ENCODE results near the gene GP9. TPM values are rescaled to one million over a fixed set of nuclear protein-coding genes. Genes with fewer than 3 reads are reported as not detected.

GP9 gene
- total and polyA plus RNA-seq, 9 of the 15 experiments (the other 6 are each of a cell fraction or from before 2014, with no cell fraction given) = not detected

- Histone ChIP-seq H3K4me2 (ENCODE audit: insufficient read depth, low read length) (peak overlapping the region; percentile 60), H3K4me3 (no peak overlapping the region), H3K27me3 (ENCODE audit: control insufficient read depth in 2 of 2, insufficient read depth in 2 of 2, low read length in 2 of 2) (no peaks in the 10 kb centered on the region), H3K4me1 (replicated peaks in 1 of 2; ENCODE audit: control insufficient read depth in 2 of 2, insufficient read depth in 2 of 2, low read length in 2 of 2) (peaks cover 6 to 10% of the 10 kb centered on the region in 2 experiments; a peak in 4 of 5 replicates), H2AFZ (ENCODE audit: low read depth, low read length) (peak overlapping the region; percentile 89), H3K9me3 (replicated peaks; ENCODE audit: control insufficient read depth, insufficient read depth, low read depth, low read length) (no peaks in the 10 kb centered on the region), H3K27ac (ENCODE audit: extremely low read depth, low read depth, low read length) (peak overlapping the region; percentile 22; the same call in 1 of the 3 replicates), H3K79me2 (ENCODE audit: control insufficient read depth, insufficient read depth, low read length) (no peaks in the 10 kb centered on the region), H3K36me3 (ENCODE audit: control insufficient read depth, insufficient read depth, low read length) (no peaks in the 10 kb centered on the region), H3K9me1 (ENCODE audit: control insufficient read depth, insufficient read depth, low read length) (no peaks in the 10 kb centered on the region), H4K20me1 (replicated peaks; ENCODE audit: control insufficient read depth, insufficient read depth, low read length) (no peaks in the 10 kb centered on the region), H3K9ac (ENCODE audit: insufficient read depth in 1 of 2, low read depth in 2 of 2, low read length in 2 of 2) (peak overlapping the region in 1 of 2 experiments; percentile 79; a peak in 1 of 4 replicates)
- DNase-seq (ENCODE audit: extremely low read depth in 1 of 4, low spot score in 3 of 4) (no peak), ATAC-seq (no peak; the same call in 2 of the 3 replicates), FAIRE-seq (no peak)
- no peak for TF ChIP-seq ZNF277 (CRISPR knock-in tag; IDR thresholded peaks at IDR 0.05; ENCODE audit: borderline replicate concordance)
- no peak for TF ChIP-seq ZNF431 (CRISPR knock-in tag; IDR thresholded peaks at IDR 0.05)
- TF ChIP-seq SRSF3 (IDR thresholded peaks at IDR 0.05; ENCODE audit: insufficient read depth, low read length) = no peak
- no peak for TF ChIP-seq ZBED1 (IDR thresholded peaks at IDR 0.05)
- no peak for TF ChIP-seq JUN (IDR thresholded peaks at IDR 0.05; ENCODE audit: borderline replicate concordance, low read depth, low read length)
- no peak for TF ChIP-seq JUN (CRISPR knock-in tag; IDR thresholded peaks at IDR 0.05; ENCODE audit: borderline replicate concordance)
- TF ChIP-seq NCOR1 (IDR thresholded peaks at IDR 0.05) = no peak
- TF ChIP-seq ZBTB2 (IDR thresholded peaks at IDR 0.05) = no peak
- TF ChIP-seq, protein P1, sequence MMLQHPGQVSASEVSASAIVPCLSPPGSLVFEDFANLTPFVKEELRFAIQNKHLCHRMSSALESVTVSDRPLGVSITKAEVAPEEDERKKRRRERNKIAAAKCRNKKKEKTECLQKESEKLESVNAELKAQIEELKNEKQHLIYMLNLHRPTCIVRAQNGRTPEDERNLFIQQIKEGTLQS (IDR thresholded peaks at IDR 0.05) = no peak
- TF ChIP-seq, protein P1 (CRISPR knock-in tag; conservative IDR thresholded peaks at IDR 0.05) = no peak
- no peak for TF ChIP-seq HDAC1 (IDR thresholded peaks at IDR 0.05)
- no peak for TF ChIP-seq GATAD2B (IDR thresholded peaks at IDR 0.05; ENCODE audit: borderline replicate concordance)
- TF ChIP-seq HOXB6 (CRISPR knock-in tag; IDR thresholded peaks at IDR 0.05; ENCODE audit: borderline replicate concordance) = no peak
- TF ChIP-seq ZNF785 (CRISPR knock-in tag; IDR thresholded peaks at IDR 0.05) = no peak
- TF ChIP-seq ZEB2 (IDR thresholded peaks at IDR 0.05) = no peak
- TF ChIP-seq KLF16 (IDR thresholded peaks at IDR 0.05) = no peak
- no peak for TF ChIP-seq GTF3C2 (IDR thresholded peaks at IDR 0.05; ENCODE audit: borderline replicate concordance, extremely low read depth, insufficient read length)
- CTCF ChIA-PET (ENCODE audit: low intra/inter-chr PET ratio) = no interaction called here
- intact Hi-C loops (cut with micrococcal nuclease) = loop anchor here (5.0 to 10.0 kb wide), 2 partner anchors 57 to 110 kb away; no protein-coding TSS in a partner anchor
- 35% methylated on average over 9 of the region's 9 CpGs for WGBS (ENCODE audit: insufficient coverage, low coverage, missing lambda C conversion rate)
- no TSS peak for BruUV-seq (replicated peaks)
- POLR2A ChIA-PET = interaction anchor here (0.6 kb wide), 2 partner anchors 81 to 130 kb away, joined by 3 read pairs; partner anchors contain the start of gene EFCC1
- in situ Hi-C loops (cut with MboI) = loop anchor here (10.0 kb wide), 1 partner anchor 107 kb away; no protein-coding TSS in a partner anchor
These were observed 21.4 kb downstream of the GP9 start for GRCh38 chr3:129082026-129082425.
